WTC11 (cell line): ENCODE results near the gene LINC01488. TPM values are rescaled to one million over a fixed set of nuclear protein-coding genes. Genes with fewer than 3 reads are reported as not detected.

Experiments
- ATAC-seq: fragments of 200-7000 bp; cut with Tn5 transposase; 2 replicates; pipeline ENCODE4 v1.10.0; 2021; ENCODE audit warnings: mild to moderate bottlenecking, moderate library complexity
- CTCF ChIA-PET: fragments of 300-600 bp; sonication (Branson Sonifier 250); formaldehyde crosslinking; loops from one replicate; lab custom pipeline; 2021; ENCODE audit warnings: antibody characterized with exemption; lab: Charles Lee
- POLR2A ChIA-PET: fragments of 350-600 bp; sonication (Branson Sonifier 250); formaldehyde crosslinking; loops from one replicate; lab custom pipeline; 2021; ENCODE audit warnings: antibody characterized with exemption; lab: Charles Lee
- DNase-seq: peaks from one replicate; pipeline ENCODE4 v3.0.0; 2021; ENCODE audit warnings: low spot score
- H3K27ac Mint-ChIP-seq: 2 replicates; pipeline ENCODE4 v1.8.0; 2021; ENCODE audit warnings: mixed read lengths
- H3K27me3 Mint-ChIP-seq: 2 replicates; pipeline ENCODE4 v1.8.0; 2021; ENCODE audit warnings: low read depth, mild to moderate bottlenecking, moderate library complexity, mixed read lengths
- H3K36me3 Mint-ChIP-seq: 2 replicates; pipeline ENCODE4 v1.8.0; 2021; ENCODE audit warnings: mixed read lengths
- H3K4me1 Mint-ChIP-seq: 2 replicates; pipeline ENCODE4 v1.8.0; 2022; ENCODE audit warnings: mixed read lengths
- H3K4me3 Mint-ChIP-seq: 2 replicates; pipeline ENCODE4 v1.8.0; 2021; ENCODE audit warnings: mild to moderate bottlenecking, moderate library complexity, mixed read lengths
- H3K9me3 Mint-ChIP-seq: 2 replicates; pipeline ENCODE4 v1.8.0; 2021; ENCODE audit warnings: mixed read lengths
- AFF4 ChIP-seq: sonication (generic); formaldehyde crosslinking; IDR thresholded peaks from 2 replicates; pipeline ENCODE4 v1.8.1; 2023; ENCODE audit warnings: mild to moderate bottlenecking, missing genetic modification reagents, borderline replicate concordance
- E2F4 ChIP-seq: sonication (generic); formaldehyde crosslinking; IDR thresholded peaks from 2 replicates; pipeline ENCODE4 v1.8.1; 2022; ENCODE audit warnings: low read depth, mild to moderate bottlenecking, moderate library complexity, missing genetic modification reagents, borderline replicate concordance
- FOXP1 ChIP-seq: sonication (generic); formaldehyde crosslinking; IDR thresholded peaks from 2 replicates; pipeline ENCODE4 v1.8.0; 2022; ENCODE audit warnings: missing genetic modification reagents, mild to moderate bottlenecking, moderate library complexity, borderline replicate concordance
- FOXP4 ChIP-seq: sonication (generic); formaldehyde crosslinking; IDR thresholded peaks from 2 replicates; pipeline ENCODE4 v1.8.0; 2022; ENCODE audit warnings: mild to moderate bottlenecking, missing genetic modification reagents
- GTF2I ChIP-seq: fragments of 250-450 bp; sonication (Bioruptor Pico); conservative IDR thresholded peaks from 2 replicates; pipeline ENCODE4 v1.4.0; 2021; ENCODE audit warnings: mild to moderate bottlenecking
- IRF1 ChIP-seq: sonication (generic); formaldehyde crosslinking; IDR thresholded peaks from 2 replicates; pipeline ENCODE4 v1.8.0; 2023; ENCODE audit warnings: missing genetic modification reagents
- NFYB ChIP-seq: sonication (generic); formaldehyde crosslinking; conservative IDR thresholded peaks from 2 replicates; pipeline ENCODE4 v1.8.0; 2022; ENCODE audit warnings: low read depth, missing genetic modification reagents
- TCF7 ChIP-seq: sonication (generic); formaldehyde crosslinking; IDR thresholded peaks from 2 replicates; pipeline ENCODE4 v1.8.0; 2022; ENCODE audit warnings: mild to moderate bottlenecking, low read depth, missing genetic modification reagents, moderate library complexity
- ZMAT4 ChIP-seq: fragments of 250-450 bp; sonication (Bioruptor Pico); IDR thresholded peaks from 2 replicates; pipeline ENCODE4 v1.9.0; 2021; ENCODE audit warnings: mild to moderate bottlenecking
- ZNF138 ChIP-seq: sonication (generic); formaldehyde crosslinking; conservative IDR thresholded peaks from 2 replicates; pipeline ENCODE4 v1.8.1; 2022; ENCODE audit warnings: mild to moderate bottlenecking, moderate library complexity, missing genetic modification reagents
- ZNF512 ChIP-seq: sonication (generic); formaldehyde crosslinking; IDR thresholded peaks from 2 replicates; pipeline ENCODE4 v1.8.1; 2022; ENCODE audit warnings: missing genetic modification reagents, borderline replicate concordance
- total RNA-seq: library from RNA; stranded (reverse); gene quantifications from 3 replicates; pipeline ENCODE4 v1.2.3, GENCODE V29; 2021
- TF ChIP-seq, protein P1 (sequence below): sonication (generic); formaldehyde crosslinking; IDR thresholded peaks from 2 replicates; pipeline ENCODE4 v1.8.0; 2023; ENCODE audit warnings: missing genetic modification reagents, mild to moderate bottlenecking, borderline replicate concordance
- TF ChIP-seq, protein P2 (sequence below): fragments of 200-600 bp; IDR thresholded peaks from 2 replicates; pipeline ENCODE4 v1.8.0; 2022; ENCODE audit warnings: antibody characterized with exemption
- TF ChIP-seq, protein P3 (sequence below): sonication (generic); formaldehyde crosslinking; conservative IDR thresholded peaks from 2 replicates; pipeline ENCODE4 v1.8.1; 2022; ENCODE audit warnings: mild to moderate bottlenecking, missing genetic modification reagents
- TF ChIP-seq, protein P4 (sequence below): sonication (generic); formaldehyde crosslinking; IDR thresholded peaks from 2 replicates; pipeline ENCODE4 v1.8.1; 2023; ENCODE audit warnings: mild to moderate bottlenecking, missing genetic modification reagents
- TF ChIP-seq, protein P5 (sequence below): sonication (generic); formaldehyde crosslinking; IDR thresholded peaks from 2 replicates; pipeline ENCODE4 v1.8.0; 2022; ENCODE audit warnings: mild to moderate bottlenecking, missing genetic modification reagents

Gene LINC01488
- total RNA-seq, 1 experiment from 2014 or later: not detected

DNA sequence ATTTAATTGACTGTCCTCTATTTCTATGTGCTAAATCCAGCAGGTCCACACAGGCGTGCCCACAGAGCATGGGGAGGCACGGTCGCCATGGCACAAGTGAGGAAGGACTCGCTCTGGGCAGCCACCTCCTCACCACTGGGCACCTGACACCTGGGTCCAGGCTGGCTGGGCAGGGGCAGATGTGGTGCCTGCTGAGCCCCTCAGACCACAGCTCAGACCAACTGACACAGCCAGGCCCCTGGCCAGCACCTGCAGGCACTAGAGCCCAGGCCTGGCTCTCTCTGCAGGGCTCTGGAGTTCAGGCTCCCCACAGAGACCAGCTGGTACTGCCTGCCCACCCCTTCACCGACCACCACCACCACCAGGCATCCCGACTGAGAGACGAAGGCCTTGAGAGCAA lies 27.9 kb downstream of the LINC01488 start:
- peaks cover 3% of the 10 kb centered on the region; the same call in 1 of the 2 replicates for H3K4me1 Mint-ChIP-seq
- POLR2A ChIA-PET: no interaction called here
- DNase-seq (no peak), ATAC-seq (no peak)
- CTCF ChIA-PET: no interaction called here
- H3K9me3 Mint-ChIP-seq: peaks cover 27% of the 10 kb centered on the region
- no peaks in the 10 kb centered on the region for H3K36me3 Mint-ChIP-seq
- no peak overlapping the region for H3K27ac Mint-ChIP-seq
- H3K4me3 Mint-ChIP-seq: no peak overlapping the region
- TF ChIP-seq AFF4 (CRISPR knock-in tag) (no peak), NFYB (no peak), TCF7 (no peak), GTF2I (CRISPR knock-in tag) (no peak), FOXP4 (CRISPR knock-in tag) (no peak), ZNF138 (no peak), ZMAT4 (CRISPR knock-in tag) (no peak), ZNF512 (CRISPR knock-in tag) (no peak), FOXP1 (CRISPR knock-in tag) (no peak), IRF1 (CRISPR knock-in tag) (no peak), E2F4 (CRISPR knock-in tag) (no peak)
- TF ChIP-seq, protein P1, sequence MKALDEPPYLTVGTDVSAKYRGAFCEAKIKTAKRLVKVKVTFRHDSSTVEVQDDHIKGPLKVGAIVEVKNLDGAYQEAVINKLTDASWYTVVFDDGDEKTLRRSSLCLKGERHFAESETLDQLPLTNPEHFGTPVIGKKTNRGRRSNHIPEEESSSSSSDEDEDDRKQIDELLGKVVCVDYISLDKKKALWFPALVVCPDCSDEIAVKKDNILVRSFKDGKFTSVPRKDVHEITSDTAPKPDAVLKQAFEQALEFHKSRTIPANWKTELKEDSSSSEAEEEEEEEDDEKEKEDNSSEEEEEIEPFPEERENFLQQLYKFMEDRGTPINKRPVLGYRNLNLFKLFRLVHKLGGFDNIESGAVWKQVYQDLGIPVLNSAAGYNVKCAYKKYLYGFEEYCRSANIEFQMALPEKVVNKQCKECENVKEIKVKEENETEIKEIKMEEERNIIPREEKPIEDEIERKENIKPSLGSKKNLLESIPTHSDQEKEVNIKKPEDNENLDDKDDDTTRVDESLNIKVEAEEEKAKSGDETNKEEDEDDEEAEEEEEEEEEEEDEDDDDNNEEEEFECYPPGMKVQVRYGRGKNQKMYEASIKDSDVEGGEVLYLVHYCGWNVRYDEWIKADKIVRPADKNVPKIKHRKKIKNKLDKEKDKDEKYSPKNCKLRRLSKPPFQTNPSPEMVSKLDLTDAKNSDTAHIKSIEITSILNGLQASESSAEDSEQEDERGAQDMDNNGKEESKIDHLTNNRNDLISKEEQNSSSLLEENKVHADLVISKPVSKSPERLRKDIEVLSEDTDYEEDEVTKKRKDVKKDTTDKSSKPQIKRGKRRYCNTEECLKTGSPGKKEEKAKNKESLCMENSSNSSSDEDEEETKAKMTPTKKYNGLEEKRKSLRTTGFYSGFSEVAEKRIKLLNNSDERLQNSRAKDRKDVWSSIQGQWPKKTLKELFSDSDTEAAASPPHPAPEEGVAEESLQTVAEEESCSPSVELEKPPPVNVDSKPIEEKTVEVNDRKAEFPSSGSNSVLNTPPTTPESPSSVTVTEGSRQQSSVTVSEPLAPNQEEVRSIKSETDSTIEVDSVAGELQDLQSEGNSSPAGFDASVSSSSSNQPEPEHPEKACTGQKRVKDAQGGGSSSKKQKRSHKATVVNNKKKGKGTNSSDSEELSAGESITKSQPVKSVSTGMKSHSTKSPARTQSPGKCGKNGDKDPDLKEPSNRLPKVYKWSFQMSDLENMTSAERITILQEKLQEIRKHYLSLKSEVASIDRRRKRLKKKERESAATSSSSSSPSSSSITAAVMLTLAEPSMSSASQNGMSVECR: no peak
- TF ChIP-seq, protein P2, sequence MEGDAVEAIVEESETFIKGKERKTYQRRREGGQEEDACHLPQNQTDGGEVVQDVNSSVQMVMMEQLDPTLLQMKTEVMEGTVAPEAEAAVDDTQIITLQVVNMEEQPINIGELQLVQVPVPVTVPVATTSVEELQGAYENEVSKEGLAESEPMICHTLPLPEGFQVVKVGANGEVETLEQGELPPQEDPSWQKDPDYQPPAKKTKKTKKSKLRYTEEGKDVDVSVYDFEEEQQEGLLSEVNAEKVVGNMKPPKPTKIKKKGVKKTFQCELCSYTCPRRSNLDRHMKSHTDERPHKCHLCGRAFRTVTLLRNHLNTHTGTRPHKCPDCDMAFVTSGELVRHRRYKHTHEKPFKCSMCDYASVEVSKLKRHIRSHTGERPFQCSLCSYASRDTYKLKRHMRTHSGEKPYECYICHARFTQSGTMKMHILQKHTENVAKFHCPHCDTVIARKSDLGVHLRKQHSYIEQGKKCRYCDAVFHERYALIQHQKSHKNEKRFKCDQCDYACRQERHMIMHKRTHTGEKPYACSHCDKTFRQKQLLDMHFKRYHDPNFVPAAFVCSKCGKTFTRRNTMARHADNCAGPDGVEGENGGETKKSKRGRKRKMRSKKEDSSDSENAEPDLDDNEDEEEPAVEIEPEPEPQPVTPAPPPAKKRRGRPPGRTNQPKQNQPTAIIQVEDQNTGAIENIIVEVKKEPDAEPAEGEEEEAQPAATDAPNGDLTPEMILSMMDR: no peak
- TF ChIP-seq, protein P3, sequence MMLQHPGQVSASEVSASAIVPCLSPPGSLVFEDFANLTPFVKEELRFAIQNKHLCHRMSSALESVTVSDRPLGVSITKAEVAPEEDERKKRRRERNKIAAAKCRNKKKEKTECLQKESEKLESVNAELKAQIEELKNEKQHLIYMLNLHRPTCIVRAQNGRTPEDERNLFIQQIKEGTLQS: no peak
- TF ChIP-seq, protein P4, sequence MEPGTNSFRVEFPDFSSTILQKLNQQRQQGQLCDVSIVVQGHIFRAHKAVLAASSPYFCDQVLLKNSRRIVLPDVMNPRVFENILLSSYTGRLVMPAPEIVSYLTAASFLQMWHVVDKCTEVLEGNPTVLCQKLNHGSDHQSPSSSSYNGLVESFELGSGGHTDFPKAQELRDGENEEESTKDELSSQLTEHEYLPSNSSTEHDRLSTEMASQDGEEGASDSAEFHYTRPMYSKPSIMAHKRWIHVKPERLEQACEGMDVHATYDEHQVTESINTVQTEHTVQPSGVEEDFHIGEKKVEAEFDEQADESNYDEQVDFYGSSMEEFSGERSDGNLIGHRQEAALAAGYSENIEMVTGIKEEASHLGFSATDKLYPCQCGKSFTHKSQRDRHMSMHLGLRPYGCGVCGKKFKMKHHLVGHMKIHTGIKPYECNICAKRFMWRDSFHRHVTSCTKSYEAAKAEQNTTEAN (CRISPR knock-in tag): no peak
- TF ChIP-seq, protein P5, sequence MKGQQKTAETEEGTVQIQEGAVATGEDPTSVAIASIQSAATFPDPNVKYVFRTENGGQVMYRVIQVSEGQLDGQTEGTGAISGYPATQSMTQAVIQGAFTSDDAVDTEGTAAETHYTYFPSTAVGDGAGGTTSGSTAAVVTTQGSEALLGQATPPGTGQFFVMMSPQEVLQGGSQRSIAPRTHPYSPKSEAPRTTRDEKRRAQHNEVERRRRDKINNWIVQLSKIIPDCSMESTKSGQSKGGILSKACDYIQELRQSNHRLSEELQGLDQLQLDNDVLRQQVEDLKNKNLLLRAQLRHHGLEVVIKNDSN (CRISPR knock-in tag): no peak
- no peaks in the 10 kb centered on the region for H3K27me3 Mint-ChIP-seq
